Activated B cell treated with CpG ODN at 0.5 μM for 24 hours (primary cell): Measurements from ENCODE around the gene FIBIN. TPM values are rescaled to one million over a fixed set of nuclear protein-coding genes. Genes with fewer than 3 reads are reported as not detected.

Source experiments
- ATAC-seq: fragments of 200-7000 bp; cut with Tn5 transposase; one replicate; pipeline ENCODE4 v1.10.0; 2021; ENCODE audit warnings: low read depth, mild to moderate bottlenecking, moderate library complexity
- CTCF ChIA-PET: fragments of 350-600 bp; sonication (Branson Sonifier 250); formaldehyde crosslinking; loops from one replicate; lab custom pipeline; 2021; ENCODE audit warnings: antibody characterized with exemption; lab: Charles Lee
- POLR2A ChIA-PET: fragments of 350-600 bp; sonication (Branson Sonifier 250); formaldehyde crosslinking; loops from one replicate; lab custom pipeline; 2021; ENCODE audit warnings: antibody characterized with exemption; lab: Charles Lee
- DNase-seq: peaks from one replicate; pipeline ENCODE4 v3.0.0; 2022
- H3K27ac Mint-ChIP-seq: one replicate; pipeline ENCODE4 v1.8.0; 2020; ENCODE audit warnings: mixed read lengths
- H3K27me3 Mint-ChIP-seq: one replicate; pipeline ENCODE4 v1.8.0; 2021; ENCODE audit warnings: mixed read lengths
- H3K36me3 Mint-ChIP-seq: one replicate; pipeline ENCODE4 v1.8.0; 2021; ENCODE audit warnings: low read depth, mixed read lengths
- H3K4me1 Mint-ChIP-seq: one replicate; pipeline ENCODE4 v1.8.0; 2021; ENCODE audit warnings: mixed read lengths
- H3K4me3 Mint-ChIP-seq: one replicate; pipeline ENCODE4 v1.8.0; 2020; ENCODE audit warnings: mild to moderate bottlenecking, mixed read lengths
- H3K9me3 Mint-ChIP-seq: one replicate; pipeline ENCODE4 v1.8.0; 2020; ENCODE audit warnings: mixed read lengths
- CTCF ChIP-seq: fragments of 200-600 bp; IDR thresholded peaks from one replicate; pipeline ENCODE4 v1.8.0; 2022; ENCODE audit warnings: antibody characterized with exemption, mild to moderate bottlenecking
- intact Hi-C: fragments of 100-400 bp; cut with micrococcal nuclease; formaldehyde crosslinking; loops from one replicate; pipeline ENCODE4 v1.15.1; 2024
- total RNA-seq: library from RNA; stranded (reverse); gene quantifications from 2 replicates; pipeline ENCODE4 v1.2.3, GENCODE V29; 2022

Gene FIBIN
- total RNA-seq, 1 donor from 2014 or later: not detected

GRCh38 chr11:27039873-27040272, 46.0 kb downstream of the FIBIN start:
- intact Hi-C loops: no loop called here
- ATAC-seq: no peak
- CTCF ChIA-PET: no interaction called here

GRCh38 chr11:27040302-27041115, 46.6 kb downstream of the FIBIN start, which contains the start of gene BBOX1:
Gene BBOX1, plus strand, starts transcription at chr11:27040815. Its CDS starts 14,616 bp downstream, at chr11:27055431.
- no peak for DNase-seq
- Mint-ChIP-seq H3K4me3 (no peak within 1 kb of the TSS), H3K9me3 (peaks cover 15% of the 10 kb centered on the region), H3K27me3 (no peaks in the 10 kb centered on the region), H3K27ac (no peak within 1 kb of the TSS), H3K4me1 (no peaks in the 10 kb centered on the region), H3K36me3 (no peaks in the 10 kb centered on the region)
- ChIA-PET POLR2A (no interaction called here), CTCF (no interaction called here)
- no peak for TF ChIP-seq CTCF
- intact Hi-C loops: no loop called here
- no peak for ATAC-seq

More at GRCh38 chr11:27039873-27040272, 46.0 kb downstream of the FIBIN start:
- Mint-ChIP-seq H3K4me1 (no peaks in the 10 kb centered on the region), H3K36me3 (no peaks in the 10 kb centered on the region), H3K27me3 (no peaks in the 10 kb centered on the region), H3K9me3 (peaks cover 16% of the 10 kb centered on the region), H3K4me3 (no peak overlapping the region), H3K27ac (no peak overlapping the region)
- POLR2A ChIA-PET: no interaction called here
- DNase-seq: no peak
- TF ChIP-seq CTCF: no peak

GRCh38 chr11:27041141-27041899, 47.4 kb downstream of the FIBIN start:
- Mint-ChIP-seq H3K36me3 (no peaks in the 10 kb centered on the region), H3K9me3 (peaks cover 15% of the 10 kb centered on the region), H3K27ac (no peak overlapping the region), H3K27me3 (no peaks in the 10 kb centered on the region), H3K4me1 (no peaks in the 10 kb centered on the region), H3K4me3 (no peak overlapping the region)
- intact Hi-C loops: no loop called here
- ChIA-PET CTCF (no interaction called here), POLR2A (no interaction called here)
- DNase-seq (no peak), ATAC-seq (no peak)
- no peak for TF ChIP-seq CTCF

Other genes with a start within 250 kb of the FIBIN start
- gene BBOX1, start 46.7 kb downstream of the FIBIN start, total RNA-seq: not detected in 2 replicates